Measurements from ENCODE around the gene CLGN.

The CLGN gene

GRCh38 chr4:140382732-140383131 lies 44.7 kb downstream of the CLGN start:
- DNase-seq (ENCODE audit: low read depth in 2 of 2): no peak

GRCh38 chr4:140374130-140374477 lies 53.3 kb downstream of the CLGN start:
- no peak for DNase-seq (ENCODE audit: low read depth in 2 of 2)

GRCh38 chr4:140373328-140374129 lies 53.9 kb downstream of the CLGN start, which contains the start of gene SCOC:
Gene SCOC, plus strand, starts transcription at chr4:140373646. Its CDS starts 5,525 bp downstream, at chr4:140379171.
- DNase-seq (ENCODE audit: low read depth in 2 of 2): peak; percentile 92 to 97

GRCh38 chr4:140372751-140373327 lies 54.6 kb downstream of the CLGN start:
- DNase-seq (ENCODE audit: low read depth in 2 of 2): no peak

- no peak for DNase-seq (ENCODE audit: low read depth in 2 of 2)
Observed at GRCh38 chr4:140368686-140369085, 58.8 kb downstream of the CLGN start.

- no peak for DNase-seq (ENCODE audit: low read depth in 2 of 2)
Observed at GRCh38 chr4:140367738-140368137, 59.7 kb downstream of the CLGN start.

GRCh38 chr4:140363558-140363957 lies 63.9 kb downstream of the CLGN start:
- DNase-seq (ENCODE audit: low read depth in 2 of 2): no peak

GRCh38 chr4:140363051-140363450 lies 64.4 kb downstream of the CLGN start:
- no peak for DNase-seq (ENCODE audit: low read depth in 2 of 2)

GRCh38 chr4:140361099-140361498 lies 66.3 kb downstream of the CLGN start:
- no peak for DNase-seq (ENCODE audit: low read depth in 2 of 2)

GRCh38 chr4:140359562-140360427 lies 67.7 kb downstream of the CLGN start:
- peak; percentile 71 to 75 for DNase-seq (ENCODE audit: low read depth in 2 of 2)

GRCh38 chr4:140358281-140358680 lies 69.2 kb downstream of the CLGN start:
- no peak for DNase-seq (ENCODE audit: low read depth in 2 of 2)

- DNase-seq (ENCODE audit: low read depth in 2 of 2): no peak
Observed at GRCh38 chr4:140357868-140358267, 69.6 kb downstream of the CLGN start.

GRCh38 chr4:140355288-140355687 lies 72.2 kb downstream of the CLGN start:
- no peak for DNase-seq (ENCODE audit: low read depth in 2 of 2)

GRCh38 chr4:140353786-140354185 lies 73.7 kb downstream of the CLGN start:
- no peak for DNase-seq (ENCODE audit: low read depth in 2 of 2)

- no peak for DNase-seq (ENCODE audit: low read depth in 2 of 2)
Observed at GRCh38 chr4:140351093-140352075, 76.1 kb downstream of the CLGN start.

- DNase-seq (ENCODE audit: low read depth in 2 of 2): no peak
Observed at GRCh38 chr4:140349816-140350215, 77.6 kb downstream of the CLGN start.

- DNase-seq (ENCODE audit: low read depth in 2 of 2): no peak
Observed at GRCh38 chr4:140346136-140346535, 81.3 kb downstream of the CLGN start.

- DNase-seq (ENCODE audit: low read depth in 2 of 2): no peak
Observed at GRCh38 chr4:140344621-140345020, 82.8 kb downstream of the CLGN start.

GRCh38 chr4:140344101-140344500 lies 83.3 kb downstream of the CLGN start:
- no peak for DNase-seq (ENCODE audit: low read depth in 2 of 2)

- DNase-seq (ENCODE audit: low read depth in 2 of 2): no peak
Observed at GRCh38 chr4:140343303-140343702, 84.1 kb downstream of the CLGN start.

GRCh38 chr4:140342620-140343019 lies 84.8 kb downstream of the CLGN start:
- DNase-seq (ENCODE audit: low read depth in 2 of 2): no peak
